HG03558 (cell line): Measurements from ENCODE around the gene HMGB4.

ENCODE experiments used
- ATAC-seq: cut with Tn5 transposase; IDR thresholded peaks from one replicate; pipeline ENCODE4 v1.9.1; 2021; ENCODE audit warnings: moderate number of reproducible peaks; ENCODE audit not compliant: unreplicated experiment; ENCODE audit errors: extremely low read depth

The HMGB4 gene

GRCh38 chr1:33895976-33896375, 32.1 kb downstream of the HMGB4 start:
- ATAC-seq = no peak

DNA sequence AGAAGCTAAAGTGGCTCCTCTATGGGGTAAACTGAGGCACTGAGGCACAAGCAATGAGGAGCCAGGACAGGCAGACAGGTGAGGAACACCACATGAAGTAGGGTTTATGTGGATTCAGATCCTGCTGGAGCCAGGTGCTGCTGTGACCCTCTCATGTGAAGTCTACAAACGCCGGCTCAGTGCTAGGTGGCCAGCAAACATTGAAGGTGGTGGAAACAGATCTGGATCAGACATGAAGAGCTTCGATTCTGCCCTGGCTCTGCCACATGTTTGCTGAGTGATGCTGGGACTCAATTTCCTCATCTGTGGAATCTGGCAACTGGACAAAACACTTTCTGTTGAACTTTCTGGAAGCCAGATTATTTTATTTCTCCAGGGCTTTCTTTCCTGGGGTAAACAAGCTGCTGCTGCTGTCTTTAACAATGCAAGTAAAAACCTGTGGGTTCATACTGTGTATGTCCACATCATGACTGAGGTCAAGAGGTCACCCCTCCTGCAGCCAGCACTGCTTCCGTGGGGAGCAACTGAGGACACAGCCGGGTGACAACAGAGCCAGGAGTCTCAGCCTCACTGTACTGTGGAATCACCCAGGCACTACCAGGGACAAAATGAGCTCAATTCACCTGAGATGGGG, 33.3 kb downstream of the HMGB4 start:
- ATAC-seq = no peak

DNA sequence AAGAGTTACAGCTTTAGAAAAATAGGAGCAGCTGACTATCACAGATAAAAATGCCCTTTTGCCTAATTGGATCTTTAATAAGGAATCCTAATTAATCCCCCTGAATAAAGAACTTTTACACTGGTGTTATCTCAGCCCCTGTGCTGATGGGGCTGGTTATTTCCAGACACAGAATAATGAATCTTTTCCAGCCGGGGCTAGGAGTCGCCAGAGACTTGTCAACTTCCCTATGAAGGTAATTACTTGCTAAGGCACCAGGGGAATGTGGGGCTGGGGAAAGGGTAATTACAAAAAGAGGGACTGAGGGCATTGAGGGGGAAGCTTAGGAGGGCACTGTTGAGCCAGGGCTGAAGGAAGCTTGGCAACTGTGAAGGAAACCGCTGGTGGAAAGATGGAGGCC, 34.5 kb downstream of the HMGB4 start:
- ATAC-seq = no peak

- no peak for ATAC-seq
Measured at GRCh38 chr1:33898881-33899280, 35.0 kb downstream of the HMGB4 start.

DNA sequence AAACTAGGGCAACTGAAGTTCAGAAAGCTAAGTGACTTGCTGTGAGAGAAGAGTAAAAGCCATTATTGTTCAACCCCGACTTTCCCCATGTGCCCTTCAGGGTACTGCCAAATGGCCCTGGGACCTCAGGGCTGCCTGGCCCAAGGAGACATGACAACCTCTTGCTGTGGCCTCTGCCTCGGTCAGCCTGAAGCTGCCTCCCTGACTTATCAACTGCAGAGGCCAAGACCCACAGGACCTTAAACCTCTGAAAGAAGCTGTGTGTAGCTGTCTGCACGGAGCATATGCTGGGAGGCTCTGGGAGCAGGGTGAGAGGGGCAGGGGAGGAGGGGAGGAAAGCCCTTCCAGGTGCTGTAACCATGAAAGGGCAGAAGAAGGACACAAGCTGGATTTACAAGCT, 35.9 kb downstream of the HMGB4 start:
- ATAC-seq = no peak

GRCh38 chr1:33902486-33903209, 38.8 kb downstream of the HMGB4 start:
- no peak for ATAC-seq

DNA sequence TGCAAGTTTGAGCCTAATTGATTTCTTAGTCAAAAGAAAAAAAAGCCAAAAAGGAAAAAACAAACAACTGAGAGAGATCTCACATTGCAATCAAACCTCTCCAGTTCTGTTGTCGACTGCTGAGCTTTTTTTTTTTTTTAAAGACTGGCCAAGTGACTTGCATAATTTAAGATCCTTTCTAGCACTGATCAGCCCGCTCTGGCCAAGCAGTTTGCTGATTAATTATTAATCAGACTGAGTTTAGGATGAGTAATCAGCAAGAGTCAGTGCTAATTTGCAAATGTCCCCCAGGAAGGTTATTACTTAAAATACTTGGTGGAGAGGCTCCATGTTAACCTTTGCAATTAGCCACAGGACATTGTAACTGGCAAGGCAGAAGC, 39.3 kb downstream of the HMGB4 start:
- no peak for ATAC-seq

DNA sequence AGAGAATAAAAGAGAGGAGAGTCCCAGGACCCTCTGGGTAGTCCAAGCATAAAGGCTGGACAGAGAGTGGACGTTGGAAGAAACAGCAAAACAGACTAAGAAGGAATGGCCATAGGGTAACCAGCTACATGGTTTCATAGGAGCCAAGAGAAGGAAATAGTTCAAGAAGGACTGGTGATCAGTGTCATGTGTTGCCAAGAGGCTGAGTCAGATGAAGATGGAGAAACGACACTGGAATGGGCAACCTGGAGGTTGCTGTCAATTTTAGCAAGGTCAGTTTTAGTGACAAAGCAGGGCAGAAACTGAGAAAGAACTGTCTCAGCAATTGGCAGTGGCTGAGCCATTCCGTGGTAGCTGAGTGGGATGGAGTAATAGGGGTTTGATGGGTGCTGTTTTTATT, 41.4 kb downstream of the HMGB4 start:
- no peak for ATAC-seq

DNA sequence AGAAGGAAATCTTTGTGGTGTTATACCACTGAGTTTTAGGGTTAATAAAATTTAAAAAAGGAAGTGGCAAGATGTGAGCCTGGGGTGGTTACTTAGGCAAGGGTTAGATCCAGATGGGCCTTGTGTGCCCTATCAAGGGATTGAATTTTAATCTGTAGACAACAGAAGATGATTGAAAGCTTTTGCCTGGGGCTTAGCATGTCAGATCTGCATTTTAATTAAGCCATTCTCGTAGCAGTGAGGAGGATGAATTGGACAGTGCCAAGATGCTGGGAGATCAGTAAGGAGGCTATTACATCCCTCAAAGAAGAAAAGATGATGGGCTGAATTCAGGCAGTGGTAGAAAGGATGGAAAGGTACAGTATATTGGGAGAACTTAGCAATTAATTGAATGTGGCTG, 42.3 kb downstream of the HMGB4 start:
- ATAC-seq = no peak

DNA sequence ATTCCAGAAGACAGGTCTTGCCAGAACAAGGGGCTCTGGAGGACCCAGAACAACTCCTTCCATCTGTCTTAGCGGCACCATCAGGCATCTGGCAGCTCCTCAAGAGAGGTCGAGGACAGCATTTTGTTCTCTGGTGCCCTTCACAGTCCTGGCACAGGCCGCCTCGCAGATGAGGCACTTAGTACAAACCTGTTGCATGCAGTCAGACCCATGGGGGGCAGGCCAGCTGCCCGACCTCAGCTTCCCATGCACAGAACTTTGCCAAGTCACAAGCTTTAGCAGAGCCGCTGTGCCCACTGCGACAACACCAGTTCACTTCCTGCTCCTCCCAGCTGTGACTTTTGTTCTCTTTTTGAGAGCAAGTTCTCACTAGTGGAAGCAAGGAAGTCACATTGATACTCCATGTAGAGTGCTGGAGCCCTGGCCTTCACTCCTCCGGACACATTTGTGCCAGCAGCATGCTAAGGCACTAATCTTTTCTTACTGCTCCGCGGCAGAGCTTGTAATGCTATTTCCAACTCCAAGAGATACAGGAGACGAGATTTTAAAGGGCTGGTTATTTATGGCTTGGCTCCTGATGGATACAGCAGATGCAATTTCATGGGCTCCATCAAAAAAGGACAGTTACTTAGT, 44.6 kb downstream of the HMGB4 start:
- ATAC-seq = no peak
